Measurements from ENCODE around the gene RNF41.

DNA sequence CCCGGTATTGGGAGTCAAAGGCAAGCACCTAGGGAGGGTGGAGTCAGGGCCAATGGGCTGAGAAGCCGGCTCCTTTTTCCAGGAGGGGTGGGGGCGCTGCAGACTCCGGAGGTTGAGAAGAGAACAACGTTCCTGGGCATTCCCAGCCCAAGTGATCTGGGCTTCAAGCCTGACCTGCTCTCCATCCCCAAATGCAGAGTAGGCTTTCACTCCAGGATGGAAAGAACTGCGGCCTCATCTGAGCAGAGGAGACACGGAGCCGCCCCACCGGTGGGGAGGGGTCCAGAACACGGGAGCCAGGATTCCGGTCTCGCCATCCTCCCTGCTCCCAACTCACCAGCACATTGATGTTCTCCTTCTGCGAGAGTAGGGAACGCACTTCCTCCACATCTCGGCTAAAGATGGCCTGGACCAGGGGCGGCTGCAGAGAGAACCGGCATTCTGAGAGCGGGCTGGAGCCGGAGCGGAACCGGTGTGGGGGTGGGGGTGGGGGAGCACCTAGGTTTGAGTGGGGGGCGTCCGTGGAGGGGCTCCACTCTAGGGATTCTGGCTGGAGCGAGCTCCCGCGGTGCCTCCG is 35.9 kb upstream of the RNF41 start:
- TF ChIP-seq POLR2A (IDR thresholded peaks at IDR 0.05; ENCODE audit: low read depth, low read length) (no peak), TAF1 (IDR thresholded peaks at IDR 0.05; ENCODE audit: borderline replicate concordance, low read depth, low read length) (no peak), POLR2AphosphoS5 (IDR thresholded peaks at IDR 0.05; ENCODE audit: low read depth, low read length) (no peak)
